Occipital lobe (tissue), 2 donors: ENCODE measurements around the gene RGS1. TPM values are rescaled to one million over a fixed set of nuclear protein-coding genes. Genes with fewer than 3 reads are reported as not detected.

Source experiments
- DNase-seq: peaks from one replicate; lab custom pipeline; 2025; lab: John Stamatoyannopoulos, UW
- total RNA-seq: library from RNA; depleted of rRNA; stranded (reverse); fragments of >200 nt; gene quantifications from one replicate; pipeline ENCODE4 v1.2.3, GENCODE V29; 2014

Gene RGS1
- total RNA-seq, 1 donor from 2014 or later, result 18.1 TPM

DNA sequence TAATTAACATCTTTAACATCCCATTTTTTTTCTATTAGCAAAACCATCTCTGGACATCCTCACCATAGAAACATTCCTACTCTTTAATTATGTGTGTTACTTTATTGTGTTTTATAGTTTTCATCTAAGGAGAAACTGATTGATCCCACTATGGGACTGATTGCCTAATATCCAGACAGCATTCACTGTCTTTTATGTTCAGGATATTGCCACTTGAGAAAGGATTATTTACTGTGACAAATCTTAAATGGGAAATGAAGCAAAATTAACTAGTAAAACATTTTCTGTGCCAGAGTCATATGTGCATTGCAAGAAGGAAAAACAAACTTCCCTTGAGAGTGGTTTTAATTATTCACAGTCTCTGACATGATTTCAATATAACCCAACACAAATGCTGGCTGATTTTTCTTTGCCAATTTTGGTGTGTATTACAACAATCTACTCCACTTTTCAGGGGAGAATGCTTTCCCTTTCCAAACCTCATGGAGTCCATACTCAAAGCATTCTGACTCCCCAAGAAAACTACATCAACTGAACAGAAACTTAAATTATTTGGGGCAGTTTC is 44.6 kb downstream of the RGS1 start:
- DNase-seq, result no peak

DNA sequence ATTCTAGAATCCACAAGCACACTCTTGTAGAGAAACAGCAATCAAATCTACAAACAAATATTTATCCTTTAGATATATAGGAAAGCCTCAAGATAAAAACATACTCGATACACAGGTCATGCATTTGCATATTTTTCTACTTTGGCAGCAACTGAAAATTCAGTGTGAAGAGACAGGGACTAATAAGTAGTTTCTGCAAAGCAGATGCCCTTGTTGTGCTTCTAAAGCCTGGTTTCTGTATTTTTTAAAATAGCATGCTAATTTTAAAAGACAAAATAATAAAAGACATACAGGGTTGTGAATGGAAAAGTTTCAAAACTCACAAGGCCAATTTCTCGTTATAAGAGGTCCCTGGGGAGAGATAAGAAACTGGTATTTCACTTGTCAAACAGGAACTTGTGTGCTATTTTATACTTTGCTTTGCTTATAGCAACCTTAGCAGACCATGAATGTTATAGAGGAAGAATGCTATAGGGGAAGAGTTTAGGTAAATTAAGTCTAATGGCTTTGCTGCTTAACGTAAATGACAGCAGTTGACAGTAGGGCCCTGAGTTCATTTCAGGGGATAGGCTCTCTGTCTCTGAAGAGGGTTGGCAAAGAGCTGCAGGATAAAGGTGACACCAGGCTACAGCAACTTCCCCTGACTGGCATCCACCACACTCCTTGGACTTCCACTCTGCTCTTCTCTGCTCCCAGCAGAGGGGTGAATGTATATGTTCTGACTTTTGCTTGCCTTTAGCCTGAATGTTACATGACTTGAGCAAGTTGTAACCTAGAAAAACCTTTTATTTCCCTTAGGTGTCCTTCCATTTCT is 51.0 kb downstream of the RGS1 start:
- DNase-seq, result no peak

DNA sequence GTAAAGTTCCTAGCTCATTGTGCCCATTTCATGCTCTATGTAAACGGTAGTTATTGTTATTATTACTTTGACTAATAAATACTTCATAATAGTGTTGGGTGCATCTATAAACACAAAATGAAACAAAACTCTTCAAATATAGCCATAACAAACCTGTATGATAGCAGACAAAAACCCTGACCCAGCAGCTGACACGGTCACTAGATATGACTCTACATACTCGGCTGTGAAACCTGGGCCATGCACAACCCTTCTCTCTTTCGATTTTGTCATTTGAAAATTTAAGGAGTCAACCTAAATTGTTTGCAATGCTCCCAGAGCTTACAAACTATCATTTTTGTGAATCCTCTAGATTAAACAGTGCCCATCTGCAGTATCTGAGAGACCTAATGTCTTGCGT is 52.3 kb downstream of the RGS1 start:
- DNase-seq, result no peak

- no peak for DNase-seq
These were observed 53.0 kb downstream of the RGS1 start for GRCh38 chr1:192628396-192629057.

DNA sequence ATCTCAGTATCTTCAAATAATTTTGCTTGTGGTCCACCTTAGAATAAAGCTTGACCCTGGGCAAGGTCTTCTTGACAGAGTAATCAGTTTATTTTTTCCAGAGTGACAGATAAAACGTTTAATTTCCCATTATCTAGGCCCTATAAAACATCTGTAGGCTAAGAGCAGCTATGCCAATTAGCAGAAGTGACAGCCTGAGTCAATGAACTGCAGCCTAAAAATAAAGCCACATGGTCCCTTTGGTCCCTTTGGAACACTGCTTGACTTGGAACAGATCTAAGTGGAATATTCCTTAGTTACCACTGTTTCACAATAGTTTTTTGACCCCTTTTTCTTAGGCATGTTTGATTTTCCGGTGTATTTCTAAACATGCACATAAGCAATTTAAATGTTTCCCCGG is 54.0 kb downstream of the RGS1 start:
- DNase-seq, result no peak

Other genes with a start within 250 kb of the RGS1 start
- gene RGS13, start 60.4 kb downstream of the RGS1 start, total RNA-seq, result not detected
- 23.2 TPM for gene RGS2, start 233.3 kb downstream of the RGS1 start, total RNA-seq